Prostate gland (tissue), 2 donors: ENCODE results near the gene CTDSP1. TPM values are rescaled to one million over a fixed set of nuclear protein-coding genes. Genes with fewer than 3 reads are reported as not detected.

Experiments used
- DNase-seq: peaks from one replicate; pipeline ENCODE4 v3.0.0-alpha.2; 2019; ENCODE audit warnings: low spot score
- H3K27ac ChIP-seq, 2 donors: fragments of 200-600 bp; sonication (generic); 2 replicates each; pipeline ENCODE4 v1.5.1; 2017 to 2019
- H3K27me3 ChIP-seq: fragments of 200-600 bp; sonication (generic); replicated peaks from 2 replicates; pipeline ENCODE4 v1.5.1; 2019; ENCODE audit not compliant: insufficient read depth
- H3K36me3 ChIP-seq, 2 donors: fragments of 200-600 bp; sonication (generic); 1 replicate in 1 of 2; 2 replicates in 1 of 2; pipeline versions ENCODE4 v1.5.1 to v1.8.1; 2017 to 2019
- H3K4me1 ChIP-seq: fragments of 200-600 bp; sonication (generic); replicated peaks from 2 replicates; pipeline ENCODE4 v1.5.1; 2019
- H3K4me3 ChIP-seq, 2 donors: fragments of 200-600 bp; sonication (generic); 2 replicates each; pipeline ENCODE4 v1.5.1; 2017 to 2019
- H3K9me3 ChIP-seq: fragments of 200-600 bp; sonication (generic); 2 replicates; pipeline ENCODE4 v1.5.1; 2017
- POLR2A ChIP-seq: fragments of 450-650 bp; IDR thresholded peaks from one replicate; pipeline ENCODE4 v1.6.1; 2016; ENCODE audit warnings: antibody characterized with exemption, mild to moderate bottlenecking
- POLR2AphosphoS5 ChIP-seq: sonication (generic); formaldehyde crosslinking; IDR thresholded peaks from one replicate; pipeline ENCODE4 v1.6.1; 2017; ENCODE audit warnings: antibody characterized with exemption
- WGBS: methylation state at CpG from one replicate; pipeline ENCODE4 v1.1.5; 2018; 5-methylcytosine and 5-hydroxymethylcytosine counted together
- intact Hi-C: fragments of 100-400 bp; cut with DNase I; formaldehyde crosslinking; loops from one replicate; pipeline ENCODE4 v1.14.2; 2022
- total RNA-seq, 2 donors: library from RNA; depleted of rRNA; stranded (reverse); fragments of >200 nt; gene quantifications; one replicate each; pipeline ENCODE4 v1.1.0, GENCODE V29; 2016
- TF ChIP-seq, protein P1 (sequence below), 4 experiments: fragments of 200-600 bp in 2 of 4; fragments of 450-650 bp in 2 of 4; sonication (generic) in 2 of 4; IDR thresholded peaks; 1 replicate in 3 of 4; 2 replicates in 1 of 4; pipeline ENCODE4 v1.5.1; 2016 to 2019; ENCODE audit warnings: antibody characterized with exemption in 4 of 4, mild to moderate bottlenecking in 2 of 4, moderate library complexity in 2 of 4

CTDSP1 gene
- total RNA-seq, 2 donors from 2014 or later: 145 to 180 TPM

DNA sequence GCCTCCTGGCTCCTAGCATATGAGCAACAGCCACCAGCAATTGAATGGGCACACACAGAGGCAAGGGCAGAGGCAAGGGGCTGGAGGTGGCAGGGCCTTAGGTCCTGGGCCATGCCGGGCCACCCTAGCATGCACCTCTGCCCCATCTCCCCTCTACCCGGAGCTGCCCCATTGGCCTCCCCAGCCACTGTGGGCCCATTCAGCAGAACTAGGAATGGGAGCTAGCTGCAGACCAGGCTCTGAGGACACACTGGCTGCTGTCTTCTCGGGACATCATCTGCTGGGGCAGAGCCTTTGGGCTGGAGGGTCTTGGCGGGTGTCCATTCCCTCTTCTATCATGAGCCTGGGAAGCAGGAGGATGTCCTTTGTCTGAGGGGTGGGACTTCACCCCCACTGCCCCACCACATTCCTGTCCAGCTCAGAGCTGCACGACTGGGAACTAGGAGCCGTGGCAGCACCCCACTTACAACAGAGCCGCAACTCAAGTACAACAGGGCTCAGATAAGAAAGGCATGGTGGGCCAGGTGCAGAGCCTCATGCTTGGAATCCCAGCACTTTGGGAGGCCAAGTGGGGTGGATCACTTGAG, 20.1 kb downstream of the CTDSP1 start:
- DNase-seq: no peak
- 83% methylated on average over 7 of the region's 7 CpGs for WGBS
- intact Hi-C loops: no loop called here
- H3K4me3 ChIP-seq: no peak overlapping the region
- no peaks in the 10 kb centered on the region for H3K36me3 ChIP-seq
- TF ChIP-seq POLR2A (no peak), POLR2AphosphoS5 (no peak)
- TF ChIP-seq, protein P1, sequence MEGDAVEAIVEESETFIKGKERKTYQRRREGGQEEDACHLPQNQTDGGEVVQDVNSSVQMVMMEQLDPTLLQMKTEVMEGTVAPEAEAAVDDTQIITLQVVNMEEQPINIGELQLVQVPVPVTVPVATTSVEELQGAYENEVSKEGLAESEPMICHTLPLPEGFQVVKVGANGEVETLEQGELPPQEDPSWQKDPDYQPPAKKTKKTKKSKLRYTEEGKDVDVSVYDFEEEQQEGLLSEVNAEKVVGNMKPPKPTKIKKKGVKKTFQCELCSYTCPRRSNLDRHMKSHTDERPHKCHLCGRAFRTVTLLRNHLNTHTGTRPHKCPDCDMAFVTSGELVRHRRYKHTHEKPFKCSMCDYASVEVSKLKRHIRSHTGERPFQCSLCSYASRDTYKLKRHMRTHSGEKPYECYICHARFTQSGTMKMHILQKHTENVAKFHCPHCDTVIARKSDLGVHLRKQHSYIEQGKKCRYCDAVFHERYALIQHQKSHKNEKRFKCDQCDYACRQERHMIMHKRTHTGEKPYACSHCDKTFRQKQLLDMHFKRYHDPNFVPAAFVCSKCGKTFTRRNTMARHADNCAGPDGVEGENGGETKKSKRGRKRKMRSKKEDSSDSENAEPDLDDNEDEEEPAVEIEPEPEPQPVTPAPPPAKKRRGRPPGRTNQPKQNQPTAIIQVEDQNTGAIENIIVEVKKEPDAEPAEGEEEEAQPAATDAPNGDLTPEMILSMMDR (IDR thresholded peaks at IDR 0.05): no peak
- no peak overlapping the region for H3K27ac ChIP-seq
- no peaks in the 10 kb centered on the region for H3K4me1 ChIP-seq
- no peaks in the 10 kb centered on the region for H3K27me3 ChIP-seq
- no peaks in the 10 kb centered on the region for H3K9me3 ChIP-seq

DNA sequence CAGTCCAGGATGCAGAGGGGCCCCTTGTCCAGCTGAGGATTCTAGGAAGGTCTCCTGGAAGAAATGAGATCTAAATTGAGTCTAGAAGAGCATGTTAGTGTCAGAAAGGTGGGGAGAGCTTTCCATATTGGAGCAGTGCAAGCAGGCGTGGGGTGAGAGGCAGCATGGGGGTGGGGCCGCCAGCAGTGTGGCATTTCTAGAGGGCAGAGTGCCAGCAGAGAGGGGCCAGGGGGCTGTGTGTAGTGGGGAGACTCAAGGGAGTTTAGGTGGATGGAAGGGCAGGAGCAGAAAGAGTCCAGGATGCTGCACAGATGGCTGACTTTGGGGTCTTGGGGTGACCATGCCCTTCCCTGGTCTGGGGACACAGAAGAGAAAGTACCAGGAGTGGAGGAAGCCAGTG, 21.4 kb downstream of the CTDSP1 start:
- H3K36me3 ChIP-seq: no peaks in the 10 kb centered on the region
- WGBS: 79% methylated on average over 2 of the region's 2 CpGs
- TF ChIP-seq POLR2AphosphoS5 (no peak), POLR2A (no peak)
- TF ChIP-seq, protein P1 (IDR thresholded peaks at IDR 0.05): no peak
- intact Hi-C loops: no loop called here
- DNase-seq: no peak
- H3K27ac ChIP-seq: no peak overlapping the region
- no peaks in the 10 kb centered on the region for H3K9me3 ChIP-seq
- no peaks in the 10 kb centered on the region for H3K27me3 ChIP-seq
- H3K4me1 ChIP-seq: no peaks in the 10 kb centered on the region
- H3K4me3 ChIP-seq: no peak overlapping the region

DNA sequence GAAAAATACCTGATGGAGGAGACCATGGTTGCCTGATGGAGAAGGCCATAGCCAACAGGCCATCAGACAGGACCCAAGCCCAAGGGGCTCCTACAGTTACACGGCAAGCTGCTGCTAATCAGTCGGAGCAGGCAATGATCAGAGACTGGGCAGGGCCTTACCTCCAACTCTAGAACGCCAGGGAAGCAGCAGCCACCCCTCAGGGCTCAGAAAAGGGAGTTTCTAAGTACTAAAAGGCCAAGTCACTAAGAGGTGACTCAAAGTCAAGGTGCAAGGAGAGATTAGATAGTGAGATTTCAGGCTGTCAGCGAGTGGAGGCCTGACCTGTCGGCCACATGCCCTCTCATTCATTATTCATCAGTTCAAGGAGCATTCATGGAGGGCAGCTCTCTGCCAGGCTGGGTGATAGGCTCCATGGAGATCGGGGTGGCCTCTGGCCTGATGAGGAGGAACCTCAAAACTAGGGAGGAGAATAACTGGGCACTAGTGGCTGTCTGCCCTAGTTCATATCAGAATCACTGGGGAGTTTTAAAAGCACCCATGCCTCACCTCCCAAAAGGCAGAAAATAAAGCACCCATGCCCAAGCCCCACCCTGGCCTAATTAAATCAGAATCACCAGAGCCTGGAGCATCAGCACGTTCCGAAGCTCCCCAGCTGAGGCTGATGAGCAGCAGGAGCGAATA, 22.9 kb downstream of the CTDSP1 start:
- no peaks in the 10 kb centered on the region for H3K36me3 ChIP-seq
- no peak for TF ChIP-seq POLR2AphosphoS5
- no peak for TF ChIP-seq POLR2A
- TF ChIP-seq, protein P1 (IDR thresholded peaks at IDR 0.05): no peak
- H3K4me1 ChIP-seq: no peaks in the 10 kb centered on the region
- no peak for DNase-seq
- 90% methylated on average over 9 of the region's 9 CpGs for WGBS
- no peak overlapping the region for H3K4me3 ChIP-seq
- intact Hi-C loops: no loop called here
- H3K9me3 ChIP-seq: no peaks in the 10 kb centered on the region
- no peak overlapping the region for H3K27ac ChIP-seq
- no peaks in the 10 kb centered on the region for H3K27me3 ChIP-seq

DNA sequence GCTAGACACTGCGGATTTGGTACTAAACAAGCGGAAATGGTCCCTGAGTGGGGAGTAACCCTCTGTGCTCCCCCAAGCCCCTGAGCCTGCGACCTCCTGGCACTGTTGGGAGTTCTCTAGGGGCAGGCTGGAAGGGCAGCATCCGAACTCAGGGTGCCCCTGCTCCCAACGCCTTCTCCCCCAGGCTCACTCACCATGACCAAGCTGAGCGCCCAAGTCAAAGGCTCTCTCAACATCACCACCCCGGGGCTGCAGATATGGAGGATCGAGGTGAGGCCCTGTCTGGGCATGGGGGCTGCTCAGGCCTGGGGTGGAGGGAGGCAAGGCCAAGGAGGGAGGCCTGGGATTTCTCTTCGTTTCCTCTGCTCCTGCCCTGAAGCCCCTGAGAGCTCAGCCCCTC, 23.9 kb downstream of the CTDSP1 start:
- no peak for DNase-seq
- intact Hi-C loops: no loop called here
- no peak overlapping the region for H3K4me3 ChIP-seq
- no peaks in the 10 kb centered on the region for H3K36me3 ChIP-seq
- 90% methylated on average over 9 of the region's 9 CpGs for WGBS
- no peaks in the 10 kb centered on the region for H3K4me1 ChIP-seq
- H3K9me3 ChIP-seq: no peaks in the 10 kb centered on the region
- H3K27me3 ChIP-seq: no peaks in the 10 kb centered on the region
- no peak overlapping the region for H3K27ac ChIP-seq
- no peak for TF ChIP-seq POLR2AphosphoS5
- TF ChIP-seq, protein P1 (IDR thresholded peaks at IDR 0.05): no peak
- no peak for TF ChIP-seq POLR2A

GRCh38 chr2:218425531-218425930, 25.9 kb downstream of the CTDSP1 start:
- no peak overlapping the region for H3K4me3 ChIP-seq
- H3K9me3 ChIP-seq: no peaks in the 10 kb centered on the region
- intact Hi-C loops: no loop called here
- no peaks in the 10 kb centered on the region for H3K4me1 ChIP-seq
- H3K27me3 ChIP-seq: no peaks in the 10 kb centered on the region
- H3K27ac ChIP-seq: no peak overlapping the region
- no peaks in the 10 kb centered on the region for H3K36me3 ChIP-seq
- 86% methylated on average over 10 of the region's 10 CpGs for WGBS
- DNase-seq: no peak
- TF ChIP-seq, protein P1 (IDR thresholded peaks at IDR 0.05): no peak
- no peak for TF ChIP-seq POLR2AphosphoS5
- no peak for TF ChIP-seq POLR2A
